ENCODE measurements around the gene PLAC8. TPM values are rescaled to one million over a fixed set of nuclear protein-coding genes. Genes with fewer than 3 reads are reported as not detected.

The PLAC8 gene
- polyA plus RNA-seq, 1 donor (not counting 4 experiments of a cell fraction or from before 2014, with no cell fraction given) = 1.5 TPM

GRCh38 chr4:83138946-83139345, 24.4 kb upstream of the PLAC8 start:
- DNase-seq (ENCODE audit: low read depth, low spot score) (no peak), FAIRE-seq (no peak)
- no peak overlapping the region for H3K27ac ChIP-seq (ENCODE audit: control insufficient read depth, insufficient read depth, low read length)
- H3K4me2 ChIP-seq (ENCODE audit: control insufficient read depth, extremely low read depth, insufficient read depth, low read depth, low read length) = no peak overlapping the region
- TF ChIP-seq CTCF (optimal IDR thresholded peaks at IDR 0.05 in 1 of 3, IDR thresholded peaks at IDR 0.05 in 1 of 3, conservative IDR thresholded peaks at IDR 0.05 in 1 of 3; ENCODE audit: extremely low read depth in 1 of 3, insufficient read depth in 2 of 3, low read length in 3 of 3) (no peak), EZH2 (IDR thresholded peaks at IDR 0.05; ENCODE audit: low read length) (no peak)
- dilution Hi-C loops (cut with MboI; ENCODE audit: extremely low pct_ligation_motif_present, low sequenced_read_pairs) = no loop called here
- H3K9me3 ChIP-seq (ENCODE audit: control insufficient read depth, low read depth, low read length) = peaks cover 2% of the 10 kb centered on the region
- no peaks in the 10 kb centered on the region for H3K9me1 ChIP-seq (ENCODE audit: control insufficient read depth, extremely low read depth, insufficient read depth, low read length)
- no peaks in the 10 kb centered on the region for H3K79me2 ChIP-seq (ENCODE audit: control insufficient read depth, insufficient read depth, low read length)
- no peaks in the 10 kb centered on the region for H3K27me3 ChIP-seq (ENCODE audit: control insufficient read depth, extremely low read depth, insufficient read depth, low read length)
- no peaks in the 10 kb centered on the region for H3K36me3 ChIP-seq (ENCODE audit: control insufficient read depth in 2 of 2, extremely low read depth in 1 of 2, insufficient read depth in 2 of 2, low read length in 2 of 2)
- no peak overlapping the region for H3K4me3 ChIP-seq (ENCODE audit: control insufficient read depth in 2 of 3, extremely low read depth in 1 of 3, insufficient read depth in 2 of 3, low read depth in 1 of 3, low read length in 3 of 3)
- no peak overlapping the region for H2AFZ ChIP-seq (ENCODE audit: control insufficient read depth, low read length)
- no peak overlapping the region for H3K9ac ChIP-seq (ENCODE audit: control insufficient read depth, extremely low read depth, insufficient read depth, low read length)
- no peaks in the 10 kb centered on the region for H4K20me1 ChIP-seq (ENCODE audit: control insufficient read depth, extremely low read depth, insufficient read depth, low read length)
- no peaks in the 10 kb centered on the region for H3K4me1 ChIP-seq (ENCODE audit: control insufficient read depth, extremely low read depth, insufficient read depth, low read length)

- no peak for TF ChIP-seq CTCF (optimal IDR thresholded peaks at IDR 0.05 in 1 of 3, IDR thresholded peaks at IDR 0.05 in 1 of 3, conservative IDR thresholded peaks at IDR 0.05 in 1 of 3; ENCODE audit: extremely low read depth in 1 of 3, insufficient read depth in 2 of 3, low read length in 3 of 3)
- TF ChIP-seq EZH2 (IDR thresholded peaks at IDR 0.05; ENCODE audit: low read length) = no peak
- dilution Hi-C loops (cut with MboI; ENCODE audit: extremely low pct_ligation_motif_present, low sequenced_read_pairs) = no loop called here
- FAIRE-seq = no peak
- Histone ChIP-seq H3K4me1 (ENCODE audit: control insufficient read depth, extremely low read depth, insufficient read depth, low read length) (peaks cover 10% of the 10 kb centered on the region), H3K4me2 (ENCODE audit: control insufficient read depth, extremely low read depth, insufficient read depth, low read depth, low read length) (no peak overlapping the region), H3K27me3 (ENCODE audit: control insufficient read depth, extremely low read depth, insufficient read depth, low read length) (no peaks in the 10 kb centered on the region), H3K79me2 (ENCODE audit: control insufficient read depth, insufficient read depth, low read length) (no peaks in the 10 kb centered on the region), H3K9me1 (ENCODE audit: control insufficient read depth, extremely low read depth, insufficient read depth, low read length) (no peaks in the 10 kb centered on the region), H3K36me3 (ENCODE audit: control insufficient read depth in 2 of 2, extremely low read depth in 1 of 2, insufficient read depth in 2 of 2, low read length in 2 of 2) (no peaks in the 10 kb centered on the region), H3K9ac (ENCODE audit: control insufficient read depth, extremely low read depth, insufficient read depth, low read length) (no peak overlapping the region), H4K20me1 (ENCODE audit: control insufficient read depth, extremely low read depth, insufficient read depth, low read length) (no peaks in the 10 kb centered on the region), H3K4me3 (ENCODE audit: control insufficient read depth in 2 of 3, extremely low read depth in 1 of 3, insufficient read depth in 2 of 3, low read depth in 1 of 3, low read length in 3 of 3) (no peak overlapping the region), H3K9me3 (ENCODE audit: control insufficient read depth, low read depth, low read length) (no peaks in the 10 kb centered on the region), H3K27ac (ENCODE audit: control insufficient read depth, insufficient read depth, low read length) (no peak overlapping the region), H2AFZ (ENCODE audit: control insufficient read depth, low read length) (no peak overlapping the region)
- DNase-seq (ENCODE audit: low read depth, low spot score) = no peak
Observed at GRCh38 chr4:83132065-83132464, 17.5 kb upstream of the PLAC8 start.

All from keratinocyte (primary cell).